ENCODE data around the gene TARBP1. TPM values are rescaled to one million over a fixed set of nuclear protein-coding genes. Genes with fewer than 3 reads are reported as not detected.

The TARBP1 gene
- polyA plus RNA-seq, 3 donors = 41.1 to 45.0 (median 44.1) TPM

DNA sequence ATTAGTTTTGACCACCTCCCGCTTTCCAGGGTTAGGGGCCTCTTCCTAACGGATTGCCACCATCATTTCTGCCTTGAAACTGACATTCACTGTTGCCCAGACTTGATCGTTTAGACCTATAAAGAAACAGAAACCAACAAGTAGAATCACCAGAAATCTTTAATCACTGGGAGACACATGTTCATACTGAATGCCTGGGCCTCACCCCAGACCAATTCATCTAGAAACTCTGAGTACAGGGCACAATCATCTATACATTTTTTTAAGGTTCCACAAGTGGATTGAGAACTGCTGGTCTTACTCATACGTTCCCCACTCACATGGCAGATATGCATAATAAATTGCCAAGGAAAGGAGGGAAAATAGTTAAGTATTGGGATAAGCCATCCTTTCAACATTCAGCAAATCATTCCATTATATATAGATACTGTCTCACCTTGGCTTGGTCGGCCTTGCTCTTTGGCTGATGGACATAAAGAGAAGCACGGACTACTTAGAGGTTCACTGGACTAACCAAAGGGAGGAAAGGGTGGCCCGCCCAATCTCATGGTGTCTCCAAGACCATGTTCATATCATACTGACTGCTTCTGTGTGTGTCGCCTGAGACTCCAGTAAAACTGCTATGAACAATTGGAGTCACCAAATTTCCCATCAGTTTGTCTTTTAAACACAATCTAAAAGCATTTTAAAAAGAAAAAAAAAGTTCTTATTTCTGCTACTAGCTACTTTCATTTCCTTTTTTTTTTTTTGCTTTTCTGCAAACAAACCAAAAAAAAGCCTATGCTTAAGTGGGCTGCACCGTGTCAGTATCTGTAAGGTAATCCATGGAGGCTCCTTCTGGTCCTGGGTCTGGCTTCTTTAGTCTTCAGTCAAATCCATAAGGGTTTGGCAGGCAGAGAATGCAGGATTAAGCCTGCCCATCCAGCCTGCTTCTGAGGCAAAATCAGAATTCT, 9.4 kb upstream of the TARBP1 start:
- DNase-seq (ENCODE audit: low read depth in 3 of 3, low spot score in 2 of 3) = no peak

DNA sequence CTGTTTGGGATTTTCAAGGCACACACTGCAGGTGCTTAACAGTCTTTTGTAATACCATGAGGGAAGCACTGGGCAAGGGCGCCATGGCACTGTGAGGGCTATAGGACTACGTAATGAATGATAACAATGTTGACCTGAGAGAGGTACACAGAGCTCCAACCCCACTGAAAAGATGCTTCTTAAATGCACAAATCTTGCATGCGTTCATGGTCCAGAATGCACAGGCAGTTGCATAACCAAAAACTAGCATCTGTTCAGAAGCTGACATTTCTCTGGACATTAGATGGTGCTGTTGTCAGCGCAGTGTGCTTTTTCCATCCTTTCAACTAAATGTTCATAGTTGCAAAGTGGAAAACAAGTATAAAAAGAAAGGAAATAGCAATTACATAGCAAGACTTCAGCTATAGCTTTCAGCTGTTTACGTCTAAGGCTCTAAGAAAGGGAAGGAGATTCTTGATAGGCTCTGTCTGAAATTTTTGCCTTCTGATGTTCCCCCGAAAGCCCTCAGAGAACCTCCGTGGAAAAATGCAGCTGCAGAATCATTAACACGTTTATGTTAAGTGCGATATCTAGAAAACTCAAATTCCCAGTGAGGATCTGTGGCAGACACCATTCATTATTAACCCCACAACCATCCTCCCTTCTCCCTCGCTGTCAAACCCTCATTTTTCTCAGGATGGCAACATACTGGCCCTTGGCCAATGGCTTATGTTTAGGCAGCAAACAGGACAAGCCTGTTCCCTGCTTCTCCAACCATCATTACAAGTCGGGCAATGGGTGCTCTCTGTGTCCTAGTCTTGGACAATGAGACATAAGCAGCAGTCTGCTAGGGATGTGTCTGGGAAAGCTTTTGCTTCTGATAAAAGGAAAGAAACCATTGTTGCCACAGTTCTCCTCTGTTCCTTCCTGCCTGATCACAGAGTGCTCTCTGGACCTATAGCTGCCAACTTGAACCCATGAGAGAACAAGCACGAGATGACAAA, 8.2 kb upstream of the TARBP1 start:
- no peak for DNase-seq (ENCODE audit: low read depth in 3 of 3, low spot score in 2 of 3)

DNA sequence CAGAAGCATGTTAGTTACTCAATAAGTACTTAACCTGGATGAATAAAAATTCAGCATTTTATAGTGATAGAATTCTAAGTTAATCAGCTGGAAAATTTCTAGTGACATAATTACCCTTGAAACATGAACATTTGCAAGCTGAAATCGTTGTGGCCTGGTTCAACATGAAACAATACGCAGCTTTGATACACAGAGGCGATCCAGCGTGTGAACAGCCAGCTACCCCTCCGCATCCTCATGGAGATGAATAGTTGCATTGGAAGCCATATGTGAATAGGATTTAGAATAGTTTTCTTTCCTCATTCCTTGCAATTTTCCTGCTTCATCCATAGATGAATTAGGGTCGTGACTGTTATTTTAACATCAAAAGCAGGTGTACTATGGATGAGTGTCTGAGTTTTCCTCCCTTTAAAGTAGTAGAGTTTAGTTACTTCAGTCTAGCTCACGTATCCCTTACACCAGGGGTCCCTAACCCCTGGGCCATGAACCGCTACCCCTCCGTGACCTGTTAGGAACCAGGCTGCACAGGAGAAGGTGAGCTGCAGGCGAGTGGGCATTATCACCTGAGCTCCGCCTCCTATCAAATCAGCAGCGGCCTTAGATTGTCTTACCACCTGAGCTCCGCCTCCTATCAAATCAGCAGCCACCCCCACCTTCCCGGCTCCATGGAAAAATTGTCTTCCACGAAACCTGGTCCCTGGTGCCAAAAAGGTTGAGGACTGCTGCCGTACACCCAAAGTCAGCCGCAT, 6.2 kb upstream of the TARBP1 start:
- DNase-seq (ENCODE audit: low read depth in 3 of 3, low spot score in 2 of 3) = no peak

DNA sequence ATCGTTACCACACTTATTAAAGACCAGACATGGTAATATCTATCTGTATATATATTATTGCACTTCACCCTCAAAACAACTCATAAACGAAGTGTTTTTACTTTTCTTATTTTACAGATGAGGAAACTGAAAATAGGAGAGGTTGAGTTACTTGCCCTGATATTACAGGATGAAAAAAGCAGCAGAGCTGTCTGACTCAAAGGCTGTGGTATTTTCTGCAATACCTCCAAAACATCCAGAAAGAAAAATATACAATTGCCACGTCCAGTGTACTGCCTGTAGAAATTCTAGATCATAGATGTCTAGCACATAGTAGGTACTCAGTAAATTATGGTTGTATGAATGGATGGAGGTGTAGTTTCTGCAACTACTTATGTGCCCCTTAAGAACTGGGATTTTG, 5.2 kb upstream of the TARBP1 start:
- no peak for DNase-seq (ENCODE audit: low read depth in 3 of 3, low spot score in 2 of 3)

DNA sequence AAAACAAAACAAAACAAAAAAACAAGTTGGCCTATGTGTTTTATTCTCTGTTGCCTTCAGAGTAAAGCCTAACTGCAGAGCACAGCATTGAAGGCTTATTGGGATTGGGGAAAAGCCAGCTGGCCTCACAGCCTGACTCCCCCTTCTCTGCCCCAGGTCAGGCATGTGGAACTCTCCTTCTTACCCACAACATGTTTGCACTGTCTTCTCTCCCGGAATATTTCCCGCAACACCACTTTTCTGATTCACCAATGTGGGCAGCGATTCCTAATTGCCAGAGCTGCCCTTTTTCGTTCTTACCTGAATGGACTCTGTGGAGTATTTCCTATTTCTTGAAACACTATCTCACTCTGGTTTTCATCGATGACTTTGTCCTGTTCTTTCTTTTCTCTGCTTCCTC, 2.8 kb upstream of the TARBP1 start:
- no peak for DNase-seq (ENCODE audit: low read depth in 3 of 3, low spot score in 2 of 3)

DNA sequence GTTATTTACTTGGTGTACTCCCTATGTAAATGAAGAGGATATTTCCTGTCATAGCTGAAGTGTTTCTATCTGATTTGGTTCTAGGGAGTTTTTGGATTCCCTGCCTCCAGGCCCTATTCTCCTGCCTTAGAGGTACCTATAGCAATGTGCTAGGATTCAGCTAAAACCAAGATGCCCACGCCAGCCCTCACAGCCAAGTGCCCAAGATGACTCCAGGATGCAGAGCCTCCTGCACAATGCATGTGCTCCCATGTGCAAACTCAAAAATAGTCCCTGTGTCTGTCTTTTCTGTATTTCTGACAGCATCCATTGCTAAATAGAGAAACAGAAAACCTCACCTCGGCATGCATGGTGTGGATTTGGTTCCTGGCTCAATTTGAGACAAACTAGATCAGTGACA, 887 bp upstream of the TARBP1 start:
- DNase-seq (ENCODE audit: low read depth in 3 of 3, low spot score in 2 of 3) = no peak

DNA sequence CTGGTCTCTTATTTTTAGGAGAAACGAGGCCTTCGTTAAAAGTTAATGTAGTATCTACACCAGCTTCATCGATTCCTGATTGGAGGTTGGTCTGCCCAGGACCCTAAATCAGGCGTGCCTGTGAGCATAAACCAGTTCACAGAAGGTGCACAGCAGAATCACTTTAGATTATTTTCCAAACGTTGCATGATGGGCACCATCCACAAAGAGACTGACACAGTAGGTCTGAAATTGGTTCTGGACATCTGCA, 256 bp upstream of the TARBP1 start:
- DNase-seq (ENCODE audit: low read depth in 3 of 3, low spot score in 2 of 3) = no peak

DNA sequence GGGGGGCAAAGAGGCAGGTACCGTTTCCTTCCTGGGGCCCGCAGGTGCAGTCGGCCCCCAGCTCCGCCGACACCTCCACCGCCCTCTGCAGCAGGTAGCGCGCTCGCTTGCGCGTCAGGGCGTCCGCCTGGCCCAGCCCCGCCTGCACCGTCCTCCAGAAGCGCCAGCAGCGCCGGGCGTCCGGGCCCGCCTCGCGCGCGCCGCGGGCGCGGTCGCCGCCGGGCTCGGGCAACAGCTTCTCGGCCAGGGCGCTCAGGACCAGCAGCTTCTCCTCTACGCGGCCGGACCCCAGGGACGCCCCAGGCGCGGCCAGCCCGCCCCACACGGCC, 863 bp downstream of the TARBP1 start:
- DNase-seq (ENCODE audit: low read depth in 3 of 3, low spot score in 2 of 3) = no peak

DNA sequence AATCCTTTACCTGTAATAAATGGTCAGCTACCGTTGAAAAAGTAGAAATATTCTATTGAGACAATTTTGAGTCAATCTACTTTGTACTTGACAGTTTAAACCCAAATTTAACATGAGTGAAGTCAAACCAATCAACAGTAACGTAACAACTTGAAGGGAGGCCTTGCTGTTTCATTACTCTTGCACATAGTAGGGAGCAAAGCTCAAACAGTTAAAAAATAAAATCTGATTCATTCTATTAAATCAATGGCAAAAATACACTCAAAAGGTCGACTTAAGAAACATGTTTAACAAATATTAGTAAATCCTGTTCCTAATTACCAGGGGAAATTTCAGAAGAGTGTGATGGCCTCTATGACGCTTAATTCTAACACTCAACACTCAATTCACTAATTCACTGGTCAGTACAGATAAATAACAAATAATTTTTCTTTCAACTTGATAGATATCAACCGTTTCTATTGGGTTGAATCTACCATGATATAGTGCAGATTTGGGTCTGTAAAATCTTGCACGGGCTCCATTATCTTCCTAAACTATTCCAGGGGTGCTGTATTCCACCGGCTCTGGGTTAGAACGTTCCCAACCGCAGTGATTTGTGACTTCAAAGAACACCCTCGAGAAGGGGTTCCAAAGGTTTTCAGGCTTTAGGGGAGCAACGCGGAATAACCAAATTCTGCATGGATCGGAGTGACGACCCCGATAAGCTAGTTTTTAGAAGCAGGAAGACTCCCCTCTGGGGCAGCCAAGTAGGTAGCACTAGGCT, 1.4 kb downstream of the TARBP1 start:
- no peak for DNase-seq (ENCODE audit: low read depth in 3 of 3, low spot score in 2 of 3)

DNA sequence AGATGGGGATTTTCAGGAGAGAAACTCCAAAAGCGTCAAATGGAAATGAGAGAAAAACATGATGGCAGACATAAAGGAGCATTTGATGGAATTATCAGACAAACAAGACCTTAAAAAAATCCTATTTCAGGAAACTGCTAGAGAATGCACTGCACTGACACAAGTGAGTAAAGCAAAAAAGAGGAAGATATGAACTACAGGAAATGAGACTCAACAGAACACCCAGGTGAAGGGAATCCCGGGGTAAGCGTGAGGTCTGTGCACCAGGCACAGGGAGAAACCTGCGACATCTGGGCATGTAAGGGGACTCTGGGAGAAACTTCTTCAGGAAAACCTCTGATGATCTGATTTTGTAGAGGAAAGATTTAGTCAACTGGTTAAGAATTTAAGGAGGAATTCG, 2.8 kb downstream of the TARBP1 start:
- no peak for DNase-seq (ENCODE audit: low read depth in 3 of 3, low spot score in 2 of 3)

DNA sequence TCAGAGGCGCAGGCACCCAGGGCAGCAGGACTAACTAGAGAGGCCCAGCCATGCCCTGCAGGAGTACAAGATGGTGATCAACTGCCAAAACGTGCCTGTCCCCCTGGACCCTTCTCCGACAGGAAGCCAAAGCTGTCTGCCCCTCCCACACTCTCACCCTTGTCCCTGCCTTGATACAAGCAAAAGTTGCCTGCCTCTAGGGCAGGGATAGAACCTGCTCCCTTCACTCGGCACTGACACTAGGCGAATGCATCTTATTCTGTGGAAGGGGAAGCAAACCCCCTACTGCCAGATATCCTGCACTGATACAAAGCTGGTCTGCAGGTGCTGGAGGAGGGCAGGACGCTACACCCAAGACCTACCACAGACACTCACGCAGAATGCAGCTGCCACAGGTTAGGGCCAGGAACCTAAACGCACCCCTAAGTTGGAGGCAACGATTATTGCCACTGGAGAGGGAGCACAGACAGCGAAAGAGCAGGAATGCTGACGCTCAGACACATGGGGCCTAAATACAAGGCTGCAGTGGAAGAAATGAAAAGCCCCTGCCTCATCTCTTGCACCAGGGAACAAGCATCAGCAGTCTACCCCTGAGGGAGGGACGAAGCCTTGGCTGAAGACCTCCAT, 3.7 kb downstream of the TARBP1 start:
- no peak for DNase-seq (ENCODE audit: low read depth in 3 of 3, low spot score in 2 of 3)

DNA sequence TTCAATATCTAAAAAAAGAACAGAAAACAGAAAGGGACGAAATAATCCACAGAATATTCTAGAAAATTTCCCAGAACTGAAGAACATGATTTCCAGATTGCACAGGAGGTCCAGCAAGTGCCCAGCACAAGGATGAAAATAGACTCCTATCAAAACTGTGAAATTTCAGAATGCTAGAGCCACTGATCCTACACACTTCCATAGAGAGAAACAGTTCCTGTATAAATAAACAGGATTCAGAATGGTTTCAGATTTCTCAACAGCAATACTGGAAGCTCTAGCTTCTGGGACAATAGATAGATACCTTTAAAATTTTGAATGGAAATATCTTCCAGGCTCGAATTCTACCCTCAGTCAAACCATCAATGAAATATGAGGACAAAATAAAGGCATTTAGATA, 4.6 kb downstream of the TARBP1 start:
- no peak for DNase-seq (ENCODE audit: low read depth in 3 of 3, low spot score in 2 of 3)

DNA sequence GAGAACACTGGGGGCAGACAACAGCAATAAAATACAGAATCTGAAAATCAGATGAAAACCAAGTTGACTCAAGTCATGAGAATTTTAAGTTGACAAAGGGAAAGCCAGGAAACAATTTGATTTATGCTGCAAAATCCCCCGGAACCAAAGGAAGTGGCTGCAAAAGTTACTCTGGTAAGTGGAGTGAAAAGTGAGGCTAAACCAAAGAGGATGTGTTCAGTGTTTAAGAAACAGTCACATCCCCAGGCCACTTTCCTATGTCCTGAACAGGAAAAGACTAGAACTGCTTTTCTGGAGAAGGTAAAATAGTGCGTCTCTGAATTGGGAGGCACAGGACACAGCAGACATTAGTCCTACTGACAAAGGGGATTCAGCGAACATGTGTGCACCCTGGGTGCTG, 5.9 kb downstream of the TARBP1 start:
- no peak for DNase-seq (ENCODE audit: low read depth in 3 of 3, low spot score in 2 of 3)

DNA sequence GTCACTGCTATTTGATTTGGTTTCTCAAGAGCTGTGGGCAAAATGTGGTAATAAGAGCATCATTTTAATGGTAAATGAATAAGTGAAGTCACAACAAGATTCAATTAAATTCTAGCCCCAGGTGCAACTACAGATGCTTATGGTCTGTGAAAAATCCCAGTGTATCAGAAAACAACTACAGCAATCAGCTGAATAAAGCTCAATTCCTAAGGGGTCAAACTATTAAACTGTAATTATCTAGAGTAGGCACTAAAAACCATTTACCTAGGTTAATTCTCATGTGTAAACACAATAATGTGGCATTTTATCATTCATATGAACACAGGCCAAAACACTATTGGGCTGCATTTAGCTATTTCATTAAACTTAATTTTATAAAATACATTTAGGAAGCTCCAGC, 9.6 kb downstream of the TARBP1 start:
- no peak for DNase-seq (ENCODE audit: low read depth in 3 of 3, low spot score in 2 of 3)

DNA sequence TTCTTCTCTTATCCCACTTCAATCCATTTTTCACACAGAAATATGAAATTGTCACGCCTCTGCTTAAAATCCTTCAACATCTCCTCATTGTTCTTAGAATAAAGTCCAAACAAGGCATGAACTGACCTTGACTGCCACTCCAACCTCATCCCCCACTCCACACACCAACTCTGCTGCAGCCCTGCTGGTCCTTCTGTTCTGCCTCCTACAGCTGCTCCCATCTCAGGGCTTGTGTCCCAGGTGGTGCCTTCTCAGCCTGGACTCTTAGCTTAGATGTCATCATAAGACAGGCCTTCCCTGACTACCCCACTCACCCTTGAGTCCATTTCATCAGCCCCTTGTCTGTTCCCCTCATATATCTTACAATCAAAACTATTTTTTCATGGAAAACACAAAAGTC, 10.4 kb downstream of the TARBP1 start:
- no peak for DNase-seq (ENCODE audit: low read depth in 3 of 3, low spot score in 2 of 3)

DNA sequence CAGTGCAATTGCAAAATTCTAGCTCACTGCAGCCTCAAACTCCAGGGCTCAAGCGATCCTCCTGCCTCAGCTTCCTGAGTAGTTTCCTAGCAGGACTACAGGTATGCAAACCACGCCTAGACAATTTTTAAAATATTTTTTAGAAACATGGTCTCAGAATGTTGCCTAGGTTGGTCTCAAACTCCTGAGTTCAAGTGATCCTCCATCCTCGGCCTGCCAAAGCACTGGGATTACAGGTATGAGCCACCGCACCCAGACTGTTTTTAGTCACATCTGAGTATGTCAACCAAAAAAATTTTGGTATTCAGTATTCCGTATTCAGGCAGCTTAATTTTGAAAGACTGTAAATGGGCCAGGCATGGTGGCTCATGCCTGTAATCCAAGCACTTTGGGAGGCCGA, 11.2 kb downstream of the TARBP1 start:
- DNase-seq (ENCODE audit: low read depth in 3 of 3, low spot score in 2 of 3) = no peak

DNA sequence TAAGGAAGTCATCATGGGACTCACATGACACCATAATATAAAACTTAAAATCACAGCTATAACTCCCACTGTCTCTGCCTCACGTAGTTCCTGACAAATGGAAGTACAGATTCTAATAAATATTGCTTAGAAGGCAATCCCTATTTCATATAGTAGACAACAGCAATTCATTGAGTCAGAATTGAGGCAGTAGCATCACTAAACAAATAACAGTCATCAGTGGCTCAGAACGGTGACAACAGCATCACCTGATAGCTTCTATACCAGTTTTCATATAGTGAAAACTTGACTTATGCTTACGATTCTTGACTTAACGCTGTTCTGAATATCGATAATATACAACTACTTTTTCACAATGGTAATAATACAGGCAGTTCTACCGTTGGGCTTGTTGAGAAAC, 12.0 kb downstream of the TARBP1 start:
- no peak for DNase-seq (ENCODE audit: low read depth in 3 of 3, low spot score in 2 of 3)

DNA sequence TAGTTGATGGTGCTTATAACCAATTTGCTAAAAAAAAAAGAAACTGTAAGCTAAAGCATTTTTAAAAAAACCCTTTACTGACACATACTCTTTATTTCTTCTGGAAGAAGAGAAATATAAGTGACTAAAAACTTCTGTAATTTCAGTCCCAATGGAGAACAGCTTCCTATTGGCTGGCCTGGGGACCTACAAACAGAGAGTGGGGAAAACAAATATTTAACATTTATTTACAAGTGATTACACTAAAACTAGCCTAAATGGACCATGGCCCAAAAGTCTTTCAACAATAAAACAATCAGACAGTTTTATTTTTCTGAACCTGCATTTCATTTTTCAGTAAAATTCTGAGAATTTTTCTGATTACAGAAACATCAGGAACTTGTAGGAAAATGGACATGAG, 15.2 kb downstream of the TARBP1 start:
- DNase-seq (ENCODE audit: low read depth in 3 of 3, low spot score in 2 of 3) = no peak

DNA sequence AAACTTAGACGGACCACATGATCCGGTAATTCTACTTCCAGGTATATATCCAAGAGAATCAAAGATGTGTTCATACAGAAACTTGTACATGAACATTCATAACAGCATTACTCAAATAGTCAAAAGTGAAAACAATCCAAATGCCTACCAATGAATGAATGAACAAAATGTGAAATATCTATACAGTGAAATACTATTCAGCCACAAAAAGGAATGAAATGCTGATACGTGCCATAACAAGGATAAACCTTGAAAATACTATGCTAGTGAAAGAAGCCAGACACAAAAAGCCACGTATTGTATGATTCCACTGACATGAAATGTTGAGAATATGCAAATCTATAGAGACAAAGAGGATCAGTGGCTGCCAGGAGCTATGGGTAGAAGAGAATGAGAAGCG, 18.3 kb downstream of the TARBP1 start:
- no peak for DNase-seq (ENCODE audit: low read depth in 3 of 3, low spot score in 2 of 3)

DNA sequence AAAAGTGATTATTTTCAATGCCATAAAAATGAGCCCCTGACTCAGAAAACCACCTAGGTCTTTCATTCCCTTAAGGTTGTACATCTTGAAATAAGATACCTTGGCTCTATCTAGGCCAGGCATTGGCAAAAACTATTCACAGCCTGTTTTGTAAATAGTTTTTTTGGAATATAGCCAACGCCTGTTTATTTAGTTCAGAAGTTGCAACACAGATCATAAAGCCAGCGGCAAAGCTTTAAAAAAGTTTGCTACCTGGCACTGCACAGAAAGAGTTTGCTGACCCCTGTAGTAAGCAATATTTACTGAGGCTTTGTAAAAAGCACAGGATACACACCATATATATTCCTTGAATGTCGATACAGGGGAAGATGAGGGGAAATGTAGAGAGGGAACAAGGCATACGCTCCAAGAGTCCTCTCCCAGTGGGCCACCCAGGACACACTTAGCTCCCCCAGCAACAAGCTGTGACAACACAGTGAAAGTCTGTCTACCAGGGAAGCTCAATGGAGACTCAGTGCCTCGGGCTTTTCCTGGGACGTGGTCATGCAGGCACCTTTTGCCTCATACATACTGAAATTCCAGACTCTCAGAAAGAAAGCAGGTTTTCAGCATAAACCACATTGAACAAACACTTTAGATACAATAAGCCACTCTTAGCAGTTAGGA, 20.5 kb downstream of the TARBP1 start:
- no peak for DNase-seq (ENCODE audit: low read depth in 3 of 3, low spot score in 2 of 3)
